Pons (tissue), 1 donor: ENCODE data around the gene RILP.

Source experiments
- DNase-seq: peaks from one replicate; pipeline ENCODE4 v3.0.0-alpha.2; 2016; ENCODE audit warnings: low spot score

The RILP gene

DNA sequence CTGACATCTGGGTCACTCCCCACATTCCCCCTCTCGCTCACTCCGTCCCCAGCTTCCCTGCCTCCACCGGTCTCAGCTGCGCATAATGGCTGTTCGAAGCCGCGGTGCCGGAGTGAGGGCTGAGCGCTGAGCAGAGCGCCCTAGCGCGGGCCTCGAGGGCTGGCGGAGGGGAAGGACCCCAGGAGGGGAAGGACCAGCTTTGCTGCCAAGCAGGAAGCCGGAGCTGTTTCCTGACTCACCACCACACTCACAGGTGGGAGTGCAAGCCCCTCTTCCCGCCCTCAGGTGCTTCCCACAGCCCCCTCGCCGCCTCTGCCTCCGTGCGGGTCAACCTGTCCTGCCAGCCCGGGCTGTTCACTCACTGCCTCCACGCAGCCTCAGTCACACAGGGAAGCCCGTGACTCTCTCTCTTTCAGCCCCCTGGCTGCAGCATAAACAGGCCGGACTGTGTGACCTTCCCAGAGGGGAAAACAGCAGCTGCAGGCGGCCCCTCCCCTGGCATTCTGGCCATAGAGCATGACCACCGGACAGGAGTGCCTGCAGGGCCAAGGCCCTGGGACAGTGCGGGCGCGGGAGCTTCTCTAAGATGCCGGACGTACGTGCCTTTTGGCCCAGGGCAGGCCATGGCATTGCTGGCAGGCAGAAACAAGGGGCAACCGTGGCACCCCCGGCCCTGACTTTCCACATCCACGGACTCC lies 44.7 kb downstream of the RILP start:
- no peak for DNase-seq

DNA sequence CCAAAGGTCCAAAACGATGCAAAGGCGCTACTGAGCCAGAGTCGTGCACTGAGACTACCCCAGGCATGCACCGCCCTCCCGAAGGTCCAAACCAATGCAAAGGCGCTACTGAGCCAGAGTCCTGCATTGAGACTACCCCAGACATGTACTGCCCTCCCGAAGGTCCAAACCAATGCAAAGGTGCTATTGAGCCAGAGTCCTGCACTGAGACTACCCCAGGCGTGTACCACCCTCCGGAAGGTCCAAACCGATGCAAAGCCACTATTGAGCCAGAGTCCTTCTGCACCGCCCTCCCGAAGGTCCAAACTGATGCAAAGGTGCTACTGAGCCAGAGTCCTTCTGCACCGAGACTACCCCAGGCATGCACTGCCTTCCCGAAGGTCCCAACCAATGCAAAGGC lies 48.1 kb downstream of the RILP start:
- DNase-seq = no peak

GRCh38 chr17:1598399-1599095 lies 51.1 kb downstream of the RILP start:
- no peak for DNase-seq

- no peak for DNase-seq
These were observed 51.8 kb downstream of the RILP start for GRCh38 chr17:1597861-1598342.
